ENCODE data around the gene MAGEB17.

GRCh38 chrX:16212436-16212835 is 45.2 kb downstream of the MAGEB17 start:
- TF ChIP-seq EZH2 (IDR thresholded peaks at IDR 0.05; ENCODE audit: borderline replicate concordance, low read depth, low read length, severe bottlenecking) (no peak), CTCF (IDR thresholded peaks at IDR 0.05; ENCODE audit: borderline replicate concordance, extremely low read depth, low read length, poor library complexity, severe bottlenecking) (no peak)
